BLaER1 (cell line): ENCODE data around the gene CCNT2.
A peak's percentile ranks its signal among the peaks of the same experiment; 100 is the strongest.
"Not testable (repeated sequence)": the region's sequence is repeated elsewhere in the genome, so short reads cannot be mapped to it uniquely, and the experiment has no call there.

ENCODE experiments used
- H3K27ac ChIP-seq: shearing (Covaris generic); formaldehyde crosslinking; 2 replicates; pipeline ENCODE4 v1.8.1; 2022
- H3K27me3 ChIP-seq: shearing (Covaris generic); formaldehyde crosslinking; 2 replicates; pipeline ENCODE4 v1.8.1; 2022
- H3K36me3 ChIP-seq: shearing (Covaris generic); formaldehyde crosslinking; 2 replicates; pipeline ENCODE4 v1.8.1; 2022
- H3K4me1 ChIP-seq: shearing (Covaris generic); formaldehyde crosslinking; 2 replicates; pipeline ENCODE4 v1.8.1; 2022
- H3K4me2 ChIP-seq: shearing (Covaris generic); formaldehyde crosslinking; 2 replicates; pipeline ENCODE4 v1.8.1; 2022
- H3K4me3 ChIP-seq: shearing (Covaris generic); formaldehyde crosslinking; 2 replicates; pipeline ENCODE4 v1.8.1; 2022
- H3K9ac ChIP-seq: shearing (Covaris generic); formaldehyde crosslinking; 2 replicates; pipeline ENCODE4 v1.8.1; 2022
- H3K9me3 ChIP-seq: shearing (Covaris generic); formaldehyde crosslinking; 2 replicates; pipeline ENCODE4 v1.8.1; 2022
- H4K20me1 ChIP-seq: shearing (Covaris generic); formaldehyde crosslinking; 2 replicates; pipeline ENCODE4 v1.8.1; 2022
- Cebpa-rat ChIP-seq: shearing (Covaris generic); IDR thresholded peaks from 2 replicates; pipeline ENCODE4 v1.8.1; 2022

Gene CCNT2

DNA sequence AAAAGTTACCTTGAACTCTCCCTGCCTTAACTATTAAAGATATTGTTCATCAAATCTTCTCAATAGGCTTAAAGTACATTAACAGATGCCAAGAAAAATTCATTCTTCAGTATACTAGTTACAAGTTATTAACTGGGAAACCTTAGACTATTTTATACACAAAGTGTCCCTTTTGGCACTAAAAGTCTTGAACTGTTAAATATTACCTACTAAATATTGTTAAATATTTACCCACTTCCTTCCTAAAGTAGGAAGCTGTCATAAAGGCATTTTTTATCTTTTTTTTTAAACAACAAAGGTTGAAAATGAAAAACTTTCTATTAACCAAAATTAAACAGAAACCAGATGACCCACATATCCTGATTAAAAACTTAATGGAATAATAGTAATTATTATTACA is 19.4 kb upstream of the CCNT2 start:
- Histone ChIP-seq H3K27ac (no peak overlapping the region), H3K27me3 (no peaks in the 10 kb centered on the region), H3K9ac (no peak overlapping the region), H3K4me2 (no peak overlapping the region), H3K4me1 (no peaks in the 10 kb centered on the region), H3K4me3 (no peak overlapping the region), H3K9me3 (no peaks in the 10 kb centered on the region), H3K36me3 (no peaks in the 10 kb centered on the region), H4K20me1 (no peaks in the 10 kb centered on the region)
- TF ChIP-seq Cebpa-rat: no peak

GRCh38 chr2:134900151-134900550 is 18.5 kb upstream of the CCNT2 start:
- Histone ChIP-seq H3K4me3 (no peak overlapping the region), H3K9me3 (no peaks in the 10 kb centered on the region), H3K4me1 (no peaks in the 10 kb centered on the region), H3K4me2 (no peak overlapping the region), H3K36me3 (no peaks in the 10 kb centered on the region), H3K9ac (no peak overlapping the region), H3K27me3 (no peaks in the 10 kb centered on the region), H3K27ac (no peak overlapping the region), H4K20me1 (no peaks in the 10 kb centered on the region)
- TF ChIP-seq Cebpa-rat: no peak

GRCh38 chr2:134903701-134904100 is 14.9 kb upstream of the CCNT2 start:
- peaks cover 12% of the 10 kb centered on the region; the same call in 1 of the 2 replicates for H3K9me3 ChIP-seq
- H3K9ac ChIP-seq, H3K27me3 ChIP-seq, H4K20me1 ChIP-seq, H3K4me3 ChIP-seq, H3K27ac ChIP-seq, H3K36me3 ChIP-seq, H3K4me1 ChIP-seq, H3K4me2 ChIP-seq: not testable (repeated sequence)

DNA sequence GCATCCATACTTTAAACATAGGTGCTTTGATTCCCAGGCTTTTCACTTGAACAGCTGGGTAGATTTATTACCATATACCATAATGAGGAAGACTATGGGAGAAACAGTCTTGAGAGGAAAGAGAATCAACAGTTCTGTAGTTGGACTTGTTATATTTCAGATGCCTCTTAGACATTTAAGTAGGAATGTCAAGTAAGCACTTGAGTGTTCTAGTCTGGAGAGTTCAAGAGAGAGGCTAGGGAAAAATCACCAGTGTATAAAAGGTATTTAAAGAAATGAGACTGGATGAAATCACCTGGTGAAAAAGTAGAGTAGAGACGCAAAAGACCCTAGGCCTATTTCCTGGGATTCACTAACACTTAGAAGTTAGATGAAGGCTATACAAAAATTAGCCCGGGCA is 13.5 kb upstream of the CCNT2 start:
- no peaks in the 10 kb centered on the region for H3K4me1 ChIP-seq
- no peaks in the 10 kb centered on the region for H3K27me3 ChIP-seq
- no peaks in the 10 kb centered on the region for H3K36me3 ChIP-seq
- H4K20me1 ChIP-seq: no peaks in the 10 kb centered on the region
- H3K4me2 ChIP-seq: no peak overlapping the region
- no peak overlapping the region for H3K9ac ChIP-seq
- no peak overlapping the region for H3K27ac ChIP-seq
- TF ChIP-seq Cebpa-rat: no peak
- H3K4me3 ChIP-seq: no peak overlapping the region
- H3K9me3 ChIP-seq: peaks cover 12% of the 10 kb centered on the region; the same call in 1 of the 2 replicates

DNA sequence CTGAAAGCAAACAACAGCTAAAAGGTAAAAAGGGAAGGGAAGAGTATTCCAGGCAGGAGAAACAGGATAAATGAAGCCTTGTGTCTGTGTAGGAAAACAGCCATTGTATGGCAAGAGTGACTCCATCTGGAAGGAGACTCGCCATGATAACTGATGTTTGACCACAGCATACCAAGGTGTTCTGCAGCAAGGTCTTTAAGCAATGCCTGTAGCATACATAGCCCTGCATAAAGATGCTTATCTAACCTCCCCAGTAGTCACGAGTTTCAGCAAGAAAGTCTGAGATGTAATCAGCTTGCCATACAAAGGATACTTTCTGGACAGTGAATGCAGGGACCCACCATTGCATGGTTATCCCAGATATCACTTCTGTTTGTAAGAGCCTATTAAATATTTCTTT is 11.9 kb upstream of the CCNT2 start:
- no peak for TF ChIP-seq Cebpa-rat
- Histone ChIP-seq H3K4me2 (no peak overlapping the region), H4K20me1 (no peaks in the 10 kb centered on the region), H3K9ac (no peak overlapping the region), H3K4me1 (no peaks in the 10 kb centered on the region), H3K27me3 (no peaks in the 10 kb centered on the region), H3K27ac (no peak overlapping the region), H3K36me3 (no peaks in the 10 kb centered on the region), H3K9me3 (peaks cover 12% of the 10 kb centered on the region; the same call in 1 of the 2 replicates), H3K4me3 (no peak overlapping the region)

DNA sequence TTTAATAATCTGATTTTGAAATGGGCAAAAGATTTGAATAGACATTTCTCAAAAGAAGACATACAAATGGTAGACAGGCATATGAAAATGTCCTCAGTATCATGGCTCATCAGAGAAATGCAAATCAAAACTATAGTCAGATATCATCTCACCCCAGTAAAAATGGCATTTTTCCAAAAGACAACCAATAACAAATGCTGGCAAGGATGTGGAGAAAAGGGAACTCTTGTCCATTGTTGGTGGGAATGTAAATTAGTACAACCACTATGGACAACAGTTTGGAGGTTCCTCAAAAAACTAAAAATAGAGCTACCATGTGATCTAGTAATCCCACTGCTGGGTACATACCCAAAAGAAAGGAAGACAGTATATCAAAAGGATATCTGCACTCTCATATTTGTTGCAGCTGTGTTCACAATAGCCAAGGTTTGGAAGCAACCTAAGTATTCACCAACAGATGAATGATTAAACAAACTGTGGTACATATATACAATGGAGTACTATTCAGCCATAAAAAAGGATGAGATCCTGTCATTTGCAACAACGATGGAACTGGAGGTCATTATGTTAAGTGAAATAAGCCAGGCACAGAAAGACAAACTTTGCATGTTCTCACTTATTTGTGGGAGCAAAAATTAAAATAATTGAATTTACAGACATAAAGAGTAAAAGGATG is 11.0 kb upstream of the CCNT2 start:
- not testable (repeated sequence) for H3K9ac ChIP-seq, H3K4me1 ChIP-seq, H3K27ac ChIP-seq, H3K4me3 ChIP-seq, H4K20me1 ChIP-seq, H3K4me2 ChIP-seq, H3K36me3 ChIP-seq, H3K27me3 ChIP-seq
- H3K9me3 ChIP-seq: peaks cover 12% of the 10 kb centered on the region; the same call in 1 of the 2 replicates

GRCh38 chr2:134910763-134911399 is 7.7 kb upstream of the CCNT2 start:
- Histone ChIP-seq H3K9ac (no peak overlapping the region), H3K27ac (no peak overlapping the region), H3K36me3 (no peaks in the 10 kb centered on the region), H3K9me3 (peaks cover 15% of the 10 kb centered on the region; the same call in 1 of the 2 replicates), H3K4me1 (no peaks in the 10 kb centered on the region), H3K4me3 (no peak overlapping the region), H4K20me1 (no peaks in the 10 kb centered on the region), H3K27me3 (no peaks in the 10 kb centered on the region), H3K4me2 (no peak overlapping the region)
- TF ChIP-seq Cebpa-rat: no peak

DNA sequence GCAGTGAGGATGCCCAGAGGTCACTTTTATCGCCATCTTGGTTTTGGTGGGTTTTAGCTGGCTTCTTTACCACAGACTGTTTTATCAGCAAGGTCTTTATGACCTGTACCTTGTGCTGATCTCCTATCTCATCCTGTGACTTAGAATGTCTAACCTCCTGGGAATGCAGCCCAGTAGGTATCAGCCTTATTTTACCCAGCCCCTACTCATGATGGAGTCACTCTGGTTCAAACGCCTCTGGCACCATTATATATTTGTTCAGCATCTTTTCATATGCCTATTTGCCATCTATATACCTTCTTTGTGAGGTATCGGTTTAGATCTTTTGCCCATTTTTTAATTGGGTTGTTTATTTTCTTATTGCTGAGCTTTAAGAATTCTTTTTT is 7.2 kb upstream of the CCNT2 start:
- Histone ChIP-seq H3K9me3 (peaks cover 15% of the 10 kb centered on the region; the same call in 1 of the 2 replicates), H4K20me1 (no peaks in the 10 kb centered on the region), H3K27ac (no peak overlapping the region), H3K36me3 (no peaks in the 10 kb centered on the region), H3K9ac (no peak overlapping the region), H3K4me3 (no peak overlapping the region), H3K4me1 (0 out of 2 replicates have a peak, but pooled peaks cover under 1% of the 10 kb centered on the region), H3K27me3 (no peaks in the 10 kb centered on the region), H3K4me2 (no peak overlapping the region)
- no peak for TF ChIP-seq Cebpa-rat

DNA sequence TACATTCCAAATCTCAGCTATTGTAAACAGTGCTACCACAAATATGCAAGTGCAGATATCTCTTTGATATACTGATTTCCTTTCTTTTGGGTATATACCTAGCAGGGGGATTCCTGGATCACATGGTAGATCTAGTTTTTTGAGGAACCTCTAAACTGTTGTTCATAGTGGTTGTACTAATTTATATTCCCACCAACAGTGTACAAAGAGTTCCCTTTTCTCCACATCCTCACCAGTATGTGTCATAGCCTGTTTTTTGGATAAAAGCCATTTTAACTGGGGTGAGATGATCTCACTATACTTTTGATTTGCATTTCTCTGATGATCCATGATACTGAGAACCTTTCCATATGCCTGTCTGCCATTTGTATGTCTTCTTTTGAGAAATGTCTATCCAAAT is 6.3 kb upstream of the CCNT2 start:
- peaks cover 10% of the 10 kb centered on the region; the same call in 1 of the 2 replicates for H3K9me3 ChIP-seq
- no peak for TF ChIP-seq Cebpa-rat
- no peaks in the 10 kb centered on the region for H4K20me1 ChIP-seq
- H3K4me2 ChIP-seq: no peak overlapping the region
- H3K4me3 ChIP-seq: no peak overlapping the region
- no peaks in the 10 kb centered on the region for H3K27me3 ChIP-seq
- no peaks in the 10 kb centered on the region for H3K36me3 ChIP-seq
- no peak overlapping the region for H3K9ac ChIP-seq
- peaks cover 10% of the 10 kb centered on the region for H3K4me1 ChIP-seq
- no peak overlapping the region for H3K27ac ChIP-seq

- peaks cover 3% of the 10 kb centered on the region; the same call in 1 of the 2 replicates for H3K9me3 ChIP-seq
- peak overlapping the region; percentile 78 for H3K27ac ChIP-seq
- H3K4me2 ChIP-seq: peak overlapping the region; percentile 89
- no peaks in the 10 kb centered on the region for H3K27me3 ChIP-seq
- peaks cover 33% of the 10 kb centered on the region for H4K20me1 ChIP-seq
- peak overlapping the region; percentile 68 for H3K4me3 ChIP-seq
- TF ChIP-seq Cebpa-rat: no peak
- H3K36me3 ChIP-seq: peaks cover 11% of the 10 kb centered on the region
- peak overlapping the region; percentile 77 for H3K9ac ChIP-seq
- peaks cover 35% of the 10 kb centered on the region for H3K4me1 ChIP-seq
These were observed 1.2 kb upstream of the CCNT2 start for GRCh38 chr2:134917360-134917865.
